Caki2 (cell line): ENCODE measurements around the gene MISFA. TPM values are rescaled to one million over a fixed set of nuclear protein-coding genes. Genes with fewer than 3 reads are reported as not detected.
"Not testable (repeated sequence)": the region's sequence is repeated elsewhere in the genome, so short reads cannot be mapped to it uniquely, and the experiment has no call there.

ENCODE experiments used
- DNase-seq: peaks from one replicate; pipeline ENCODE4 v3.0.0-alpha.2; 2015; ENCODE audit warnings: low read depth
- in situ Hi-C: cut with HindIII; loops from 2 replicates; pipeline ENCODE4 v1.10.0; 2016; ENCODE audit warnings: low sequenced_read_pairs, low pct_unique_long_range_greater_than_20kb, mixed read lengths
- total RNA-seq: library from RNA; depleted of rRNA; stranded (reverse); fragments of >200 nt; shearing (Covaris generic); gene quantifications from 2 replicates; pipeline ENCODE4 v1.2.3, GENCODE V29; 2014; ENCODE audit warnings: low replicate concordance; rRNA removed

Gene MISFA
- not detected in 2 replicates for total RNA-seq

GRCh38 chr11:18599739-18600230 is at the start of gene MISFA:
Gene MISFA, plus strand, starts transcription at chr11:18599789. Its CDS starts 140 bp downstream, at chr11:18599929.
- DNase-seq = no peak
- in situ Hi-C loops = no loop called here

- in situ Hi-C loops = no loop called here
- no peak for DNase-seq
Observed at GRCh38 chr11:18563090-18563730, 36.4 kb upstream of the MISFA start.

GRCh38 chr11:18564149-18564548 is 35.4 kb upstream of the MISFA start:
- no peak for DNase-seq
- in situ Hi-C loops = no loop called here

GRCh38 chr11:18566406-18566805 is 33.2 kb upstream of the MISFA start:
- in situ Hi-C loops = no loop called here

GRCh38 chr11:18567081-18567480 is 32.5 kb upstream of the MISFA start:
- DNase-seq = no peak
- in situ Hi-C loops = no loop called here

More at GRCh38 chr11:18566406-18566805, 33.2 kb upstream of the MISFA start:
- DNase-seq = no peak

- in situ Hi-C loops = no loop called here
- DNase-seq = no peak
Observed at GRCh38 chr11:18575361-18575760, 24.2 kb upstream of the MISFA start.

- DNase-seq = peak; percentile 65
Observed at GRCh38 chr11:18578975-18579598, 20.5 kb upstream of the MISFA start.

GRCh38 chr11:18580113-18580766 is 19.3 kb upstream of the MISFA start:
- in situ Hi-C loops = no loop called here
- no peak for DNase-seq

More at GRCh38 chr11:18578975-18579598, 20.5 kb upstream of the MISFA start:
- in situ Hi-C loops = no loop called here

- in situ Hi-C loops = no loop called here
- no peak for DNase-seq
Observed at GRCh38 chr11:18581825-18582224, 17.8 kb upstream of the MISFA start.

- DNase-seq = peak; percentile 77
- in situ Hi-C loops = no loop called here
Observed at GRCh38 chr11:18588297-18589252, 11.0 kb upstream of the MISFA start, which contains the start of gene UEVLD. Gene UEVLD, minus strand, starts transcription at chr11:18588734. Its CDS starts 80 bp downstream, at chr11:18588654.

GRCh38 chr11:18590571-18590970 is 9.0 kb upstream of the MISFA start:
- in situ Hi-C loops = no loop called here
- no peak for DNase-seq

GRCh38 chr11:18594088-18594487 is 5.5 kb upstream of the MISFA start:
- in situ Hi-C loops, DNase-seq: not testable (repeated sequence)

- in situ Hi-C loops = no loop called here
- DNase-seq = peak; percentile 7
Observed at GRCh38 chr11:18594999-18595749, 4.4 kb upstream of the MISFA start.

GRCh38 chr11:18600915-18601569 is 1.5 kb downstream of the MISFA start:
- in situ Hi-C loops = no loop called here
- DNase-seq = no peak

GRCh38 chr11:18608376-18608775 is 8.8 kb downstream of the MISFA start:
- in situ Hi-C loops = no loop called here
- DNase-seq = no peak

GRCh38 chr11:18611196-18611595 is 11.6 kb downstream of the MISFA start:
- in situ Hi-C loops = no loop called here
- DNase-seq = no peak

GRCh38 chr11:18612394-18612793 is 12.8 kb downstream of the MISFA start:
- in situ Hi-C loops = no loop called here
- no peak for DNase-seq
